Colonic mucosa (tissue), 4 donors: ENCODE results near the gene ADARB2. TPM values are rescaled to one million over a fixed set of nuclear protein-coding genes. Genes with fewer than 3 reads are reported as not detected.
"Not testable (repeated sequence)": the region's sequence is repeated elsewhere in the genome, so short reads cannot be mapped to it uniquely, and the experiment has no call there.

Experiments
- DNase-seq: peaks from one replicate; pipeline ENCODE4 v3.0.0-alpha.2; 2020
- H3K27ac ChIP-seq: fragments of 200-600 bp; one replicate; pipeline ENCODE4 v1.8.0; 2021
- H3K27me3 ChIP-seq: fragments of 200-600 bp; one replicate; pipeline ENCODE4 v1.8.0; 2021
- H3K36me3 ChIP-seq: fragments of 200-600 bp; one replicate; pipeline ENCODE4 v1.8.0; 2021
- H3K4me1 ChIP-seq: fragments of 200-600 bp; one replicate; pipeline ENCODE4 v1.8.0; 2021; ENCODE audit warnings: mild to moderate bottlenecking
- H3K4me3 ChIP-seq: fragments of 200-600 bp; one replicate; pipeline ENCODE4 v1.8.0; 2021
- H3K9ac ChIP-seq, 2 donors: one replicate each; pipeline ENCODE4 v1.7.0; 2013; ENCODE audit warnings: control low read depth in 2 of 2, low read depth in 2 of 2, low read length in 2 of 2
- H3K9me3 ChIP-seq: fragments of 200-600 bp; one replicate; pipeline ENCODE4 v1.8.0; 2021
- intact Hi-C: fragments of 100-400 bp; cut with DNase I; formaldehyde crosslinking; loops from one replicate; pipeline ENCODE4 v1.14.1; 2022
- total RNA-seq, 2 donors: library from RNA; stranded (reverse); fragmentation: NEBNext Ultra II Directional in 1 of 2; extraction: Animal tissue kit (Norgen Biotek cat#: 25700) in 1 of 2; gene quantifications; one replicate each; pipeline ENCODE4 v1.2.1, GENCODE V29; 2021
- TF ChIP-seq, protein P1 (sequence below): fragments of 200-600 bp; IDR thresholded peaks from one replicate; pipeline ENCODE4 v1.8.0; 2022; ENCODE audit warnings: antibody characterized with exemption, mild to moderate bottlenecking
- donor health status: healthy.
- donor health status: DM: no; HTN: no; CAD: no.
- donor health status: DM: no; HTN: no; CAD: no.

ADARB2 gene
- total RNA-seq, 2 donors from 2014 or later = 0.19 TPM; not detected in 1

GRCh38 chr10:1331560-1331959 lies 405.8 kb downstream of the ADARB2 start:
- no peak overlapping the region for H3K27ac ChIP-seq
- DNase-seq = no peak
- intact Hi-C loops = no loop called here

DNA sequence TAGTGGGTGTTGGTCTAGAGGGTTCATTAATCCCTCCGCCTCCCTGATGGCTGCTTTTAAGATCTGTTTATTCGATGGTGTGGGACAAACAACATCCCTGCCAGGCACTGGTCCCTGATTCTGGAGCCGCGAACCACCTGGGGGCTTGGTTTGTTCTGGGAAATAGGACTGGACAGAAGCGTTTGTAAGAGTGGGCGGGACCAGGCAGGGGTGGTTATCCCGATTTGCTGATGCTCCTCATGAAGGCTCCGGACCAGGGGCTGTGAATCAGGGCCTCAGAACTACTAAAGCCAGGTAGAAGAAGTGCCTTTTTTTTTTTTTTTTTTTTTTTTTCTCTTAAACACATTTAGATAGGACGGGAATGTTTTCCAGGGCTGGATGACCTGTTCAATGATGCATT lies 407.7 kb downstream of the ADARB2 start:
- Histone ChIP-seq H3K27me3 (no peaks in the 10 kb centered on the region), H3K36me3 (no peaks in the 10 kb centered on the region), H3K9ac (no peak overlapping the region), H3K27ac (no peak overlapping the region), H3K4me1 (no peaks in the 10 kb centered on the region), H3K9me3 (no peaks in the 10 kb centered on the region), H3K4me3 (no peak overlapping the region)
- TF ChIP-seq, protein P1, sequence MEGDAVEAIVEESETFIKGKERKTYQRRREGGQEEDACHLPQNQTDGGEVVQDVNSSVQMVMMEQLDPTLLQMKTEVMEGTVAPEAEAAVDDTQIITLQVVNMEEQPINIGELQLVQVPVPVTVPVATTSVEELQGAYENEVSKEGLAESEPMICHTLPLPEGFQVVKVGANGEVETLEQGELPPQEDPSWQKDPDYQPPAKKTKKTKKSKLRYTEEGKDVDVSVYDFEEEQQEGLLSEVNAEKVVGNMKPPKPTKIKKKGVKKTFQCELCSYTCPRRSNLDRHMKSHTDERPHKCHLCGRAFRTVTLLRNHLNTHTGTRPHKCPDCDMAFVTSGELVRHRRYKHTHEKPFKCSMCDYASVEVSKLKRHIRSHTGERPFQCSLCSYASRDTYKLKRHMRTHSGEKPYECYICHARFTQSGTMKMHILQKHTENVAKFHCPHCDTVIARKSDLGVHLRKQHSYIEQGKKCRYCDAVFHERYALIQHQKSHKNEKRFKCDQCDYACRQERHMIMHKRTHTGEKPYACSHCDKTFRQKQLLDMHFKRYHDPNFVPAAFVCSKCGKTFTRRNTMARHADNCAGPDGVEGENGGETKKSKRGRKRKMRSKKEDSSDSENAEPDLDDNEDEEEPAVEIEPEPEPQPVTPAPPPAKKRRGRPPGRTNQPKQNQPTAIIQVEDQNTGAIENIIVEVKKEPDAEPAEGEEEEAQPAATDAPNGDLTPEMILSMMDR = no peak
- DNase-seq = no peak
- intact Hi-C loops = no loop called here

More at GRCh38 chr10:1331560-1331959, 405.8 kb downstream of the ADARB2 start:
- Histone ChIP-seq H3K36me3 (no peaks in the 10 kb centered on the region), H3K9ac (no peak overlapping the region), H3K9me3 (no peaks in the 10 kb centered on the region), H3K4me3 (no peak overlapping the region), H3K27me3 (no peaks in the 10 kb centered on the region), H3K4me1 (no peaks in the 10 kb centered on the region)
- TF ChIP-seq, protein P1 = no peak

- H3K9ac ChIP-seq = no peak overlapping the region
- no peak overlapping the region for H3K27ac ChIP-seq
- TF ChIP-seq, protein P1 = no peak
- no peaks in the 10 kb centered on the region for H3K4me1 ChIP-seq
- H3K27me3 ChIP-seq = no peaks in the 10 kb centered on the region
- H3K9me3 ChIP-seq = no peaks in the 10 kb centered on the region
- H3K36me3 ChIP-seq = no peaks in the 10 kb centered on the region
- H3K4me3 ChIP-seq = no peak overlapping the region
- intact Hi-C loops = no loop called here
- DNase-seq = no peak
Measured at GRCh38 chr10:1328981-1329614, 408.2 kb downstream of the ADARB2 start.

- Histone ChIP-seq H3K9me3 (no peaks in the 10 kb centered on the region), H3K9ac (no peak overlapping the region), H3K4me3 (no peak overlapping the region), H3K36me3 (no peaks in the 10 kb centered on the region), H3K4me1 (no peaks in the 10 kb centered on the region), H3K27ac (no peak overlapping the region), H3K27me3 (no peaks in the 10 kb centered on the region)
- TF ChIP-seq, protein P1 = no peak
- intact Hi-C loops = no loop called here
- no peak for DNase-seq
Measured at GRCh38 chr10:1328161-1328823, 409.0 kb downstream of the ADARB2 start.

DNA sequence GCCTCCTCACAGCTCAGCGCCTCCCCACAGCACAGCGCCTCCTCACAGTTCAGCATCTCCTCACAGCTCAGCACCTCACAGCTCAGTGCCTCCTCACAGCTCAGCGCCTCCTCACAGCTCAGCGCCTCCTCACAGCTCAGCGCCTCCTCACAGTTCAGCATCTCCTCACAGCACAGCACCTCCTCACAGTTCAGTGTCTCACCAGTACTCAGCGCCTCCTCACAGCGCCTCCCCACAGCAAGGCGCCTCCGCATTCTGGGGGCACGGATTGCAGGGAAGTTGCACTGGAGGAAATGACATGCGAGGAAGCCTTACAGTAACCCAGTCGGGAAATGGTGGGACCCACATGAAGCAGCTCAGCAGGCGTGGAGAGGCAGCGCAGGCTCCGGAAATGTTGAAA lies 409.6 kb downstream of the ADARB2 start:
- H3K4me3 ChIP-seq = no peak overlapping the region

GRCh38 chr10:1326514-1326913 lies 410.8 kb downstream of the ADARB2 start:
- H3K27ac ChIP-seq, H3K4me3 ChIP-seq, H3K27me3 ChIP-seq, H3K4me1 ChIP-seq, DNase-seq, H3K9ac ChIP-seq, H3K36me3 ChIP-seq, H3K9me3 ChIP-seq, intact Hi-C loops: not testable (repeated sequence)

More for the DNA sequence above, 409.6 kb downstream of the ADARB2 start:
- H3K27ac ChIP-seq = no peak overlapping the region
- no peaks in the 10 kb centered on the region for H3K4me1 ChIP-seq
- H3K36me3 ChIP-seq = no peaks in the 10 kb centered on the region
- TF ChIP-seq, protein P1 = no peak
- no peaks in the 10 kb centered on the region for H3K27me3 ChIP-seq
- H3K9ac ChIP-seq = no peak overlapping the region
- intact Hi-C loops = no loop called here
- DNase-seq = no peak
- no peaks in the 10 kb centered on the region for H3K9me3 ChIP-seq
